ENCODE data around the gene RNF149.

The RNF149 gene

DNA sequence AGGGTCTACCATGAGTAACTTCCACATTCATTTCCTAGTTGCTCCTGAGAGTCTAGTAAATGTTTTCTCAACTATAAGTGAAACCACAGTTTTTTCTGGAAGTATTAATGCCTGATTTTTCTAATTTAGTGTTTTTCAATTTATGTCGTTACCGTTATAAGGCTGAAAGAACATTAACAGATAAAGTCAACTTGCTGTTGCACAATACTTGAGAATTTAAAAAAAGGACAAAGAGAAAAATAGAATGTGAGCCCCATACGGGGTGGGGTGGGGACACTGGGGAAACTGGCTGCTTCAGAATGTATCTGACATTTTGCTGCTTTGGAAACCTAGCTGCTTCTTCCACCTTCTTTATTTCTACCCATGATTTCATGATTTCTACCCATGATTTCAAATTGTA lies 29.6 kb downstream of the RNF149 start:
- Histone ChIP-seq H3K36me3 (ENCODE audit: insufficient read depth, low read length) (peaks cover 57% of the 10 kb centered on the region), H3K79me2 (ENCODE audit: insufficient read depth, low read length) (no peaks in the 10 kb centered on the region), H2AFZ (ENCODE audit: low read length) (no peak overlapping the region), H4K20me1 (ENCODE audit: insufficient read depth, low read length) (no peaks in the 10 kb centered on the region), H3K9me2 (ENCODE audit: low read depth, low read length) (no peaks in the 10 kb centered on the region), H3K9me3 (ENCODE audit: low read length) (no peaks in the 10 kb centered on the region), H3K4me2 (ENCODE audit: low read length) (no peak overlapping the region), H3K4me3 (ENCODE audit: low read depth, low read length, poor library complexity, severe bottlenecking) (no peak overlapping the region), H3K27me3 (ENCODE audit: insufficient read depth, low read length) (no peaks in the 10 kb centered on the region), H3K27ac (ENCODE audit: low read depth, low read length, poor library complexity, severe bottlenecking) (no peak overlapping the region), H3F3A (ENCODE audit: insufficient read depth, low read length) (no peaks in the 10 kb centered on the region), H3K9ac (ENCODE audit: low read length) (no peak overlapping the region), H3K4me1 (ENCODE audit: insufficient read depth, low read length, severe bottlenecking) (no peaks in the 10 kb centered on the region)
- TF ChIP-seq EZH2 (IDR thresholded peaks at IDR 0.05; ENCODE audit: borderline replicate concordance, low read length), result no peak
- TF ChIP-seq, protein P1, sequence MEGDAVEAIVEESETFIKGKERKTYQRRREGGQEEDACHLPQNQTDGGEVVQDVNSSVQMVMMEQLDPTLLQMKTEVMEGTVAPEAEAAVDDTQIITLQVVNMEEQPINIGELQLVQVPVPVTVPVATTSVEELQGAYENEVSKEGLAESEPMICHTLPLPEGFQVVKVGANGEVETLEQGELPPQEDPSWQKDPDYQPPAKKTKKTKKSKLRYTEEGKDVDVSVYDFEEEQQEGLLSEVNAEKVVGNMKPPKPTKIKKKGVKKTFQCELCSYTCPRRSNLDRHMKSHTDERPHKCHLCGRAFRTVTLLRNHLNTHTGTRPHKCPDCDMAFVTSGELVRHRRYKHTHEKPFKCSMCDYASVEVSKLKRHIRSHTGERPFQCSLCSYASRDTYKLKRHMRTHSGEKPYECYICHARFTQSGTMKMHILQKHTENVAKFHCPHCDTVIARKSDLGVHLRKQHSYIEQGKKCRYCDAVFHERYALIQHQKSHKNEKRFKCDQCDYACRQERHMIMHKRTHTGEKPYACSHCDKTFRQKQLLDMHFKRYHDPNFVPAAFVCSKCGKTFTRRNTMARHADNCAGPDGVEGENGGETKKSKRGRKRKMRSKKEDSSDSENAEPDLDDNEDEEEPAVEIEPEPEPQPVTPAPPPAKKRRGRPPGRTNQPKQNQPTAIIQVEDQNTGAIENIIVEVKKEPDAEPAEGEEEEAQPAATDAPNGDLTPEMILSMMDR (IDR thresholded peaks at IDR 0.05; ENCODE audit: low read length), result no peak

DNA sequence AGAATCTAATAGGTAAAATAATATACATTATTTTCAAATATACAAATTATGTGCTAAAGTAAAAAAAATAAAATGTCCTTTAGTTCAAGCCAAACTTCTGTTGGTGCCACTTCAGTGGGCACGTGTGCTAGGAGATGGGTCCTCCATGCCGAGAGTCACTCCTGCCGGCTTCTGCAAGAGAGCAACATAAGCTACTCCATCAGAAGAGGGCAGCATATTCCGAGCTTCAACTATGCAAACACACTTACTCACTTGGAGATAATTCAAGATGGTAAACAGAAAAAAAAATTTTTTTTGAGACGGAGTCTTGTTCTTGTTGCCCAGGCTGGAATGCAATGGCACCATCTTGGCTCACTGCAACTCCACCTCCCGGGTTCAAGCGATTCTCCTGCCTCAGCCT lies 31.4 kb downstream of the RNF149 start:
- no peak overlapping the region for H3K27ac ChIP-seq (ENCODE audit: low read depth, low read length, poor library complexity, severe bottlenecking)
- no peaks in the 10 kb centered on the region for H3K79me2 ChIP-seq (ENCODE audit: insufficient read depth, low read length)
- H4K20me1 ChIP-seq (ENCODE audit: insufficient read depth, low read length), result no peaks in the 10 kb centered on the region
- no peak overlapping the region for H2AFZ ChIP-seq (ENCODE audit: low read length)
- no peaks in the 10 kb centered on the region for H3F3A ChIP-seq (ENCODE audit: insufficient read depth, low read length)
- H3K4me1 ChIP-seq (ENCODE audit: insufficient read depth, low read length, severe bottlenecking), result no peaks in the 10 kb centered on the region
- H3K27me3 ChIP-seq (ENCODE audit: insufficient read depth, low read length), result no peaks in the 10 kb centered on the region
- no peak for TF ChIP-seq EZH2 (IDR thresholded peaks at IDR 0.05; ENCODE audit: borderline replicate concordance, low read length)
- TF ChIP-seq, protein P1 (IDR thresholded peaks at IDR 0.05; ENCODE audit: low read length), result no peak
- H3K9me3 ChIP-seq (ENCODE audit: low read length), result no peaks in the 10 kb centered on the region
- peaks cover 59% of the 10 kb centered on the region for H3K36me3 ChIP-seq (ENCODE audit: insufficient read depth, low read length)
- no peak overlapping the region for H3K4me2 ChIP-seq (ENCODE audit: low read length)
- no peaks in the 10 kb centered on the region for H3K9me2 ChIP-seq (ENCODE audit: low read depth, low read length)
- no peak overlapping the region for H3K9ac ChIP-seq (ENCODE audit: low read length)
- no peak overlapping the region for H3K4me3 ChIP-seq (ENCODE audit: low read depth, low read length, poor library complexity, severe bottlenecking)

DNA sequence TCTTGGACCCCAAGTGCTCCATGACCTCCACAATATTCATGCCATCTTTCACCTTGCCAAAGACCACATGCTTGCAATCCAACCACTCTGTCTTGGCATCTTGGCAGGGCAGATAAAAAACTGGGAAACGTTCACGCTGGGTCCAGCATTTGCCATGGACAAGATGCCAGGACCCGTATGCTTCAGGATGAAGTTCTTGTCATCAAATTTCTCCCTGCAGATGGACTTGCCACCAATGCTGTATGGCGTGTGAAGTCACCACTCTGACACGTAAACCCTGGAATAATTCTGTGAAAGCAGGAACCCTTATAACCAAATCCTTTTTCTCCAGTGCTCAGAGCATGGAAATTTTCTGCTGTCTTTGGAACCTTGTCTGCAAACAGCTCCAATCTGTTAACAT lies 34.4 kb downstream of the RNF149 start:
- no peaks in the 10 kb centered on the region for H4K20me1 ChIP-seq (ENCODE audit: insufficient read depth, low read length)

More for the DNA sequence above, 34.4 kb downstream of the RNF149 start:
- Histone ChIP-seq H3K79me2 (ENCODE audit: insufficient read depth, low read length) (no peaks in the 10 kb centered on the region), H3K36me3 (ENCODE audit: insufficient read depth, low read length) (peaks cover 60% of the 10 kb centered on the region), H3K4me1 (ENCODE audit: insufficient read depth, low read length, severe bottlenecking) (no peaks in the 10 kb centered on the region), H3K9me2 (ENCODE audit: low read depth, low read length) (no peaks in the 10 kb centered on the region), H2AFZ (ENCODE audit: low read length) (no peak overlapping the region), H3K27me3 (ENCODE audit: insufficient read depth, low read length) (no peaks in the 10 kb centered on the region), H3K27ac (ENCODE audit: low read depth, low read length, poor library complexity, severe bottlenecking) (no peak overlapping the region), H3K4me2 (ENCODE audit: low read length) (no peak overlapping the region), H3K9ac (ENCODE audit: low read length) (no peak overlapping the region), H3K4me3 (ENCODE audit: low read depth, low read length, poor library complexity, severe bottlenecking) (no peak overlapping the region), H3K9me3 (ENCODE audit: low read length) (no peaks in the 10 kb centered on the region), H3F3A (ENCODE audit: insufficient read depth, low read length) (no peaks in the 10 kb centered on the region)
- no peak for TF ChIP-seq EZH2 (IDR thresholded peaks at IDR 0.05; ENCODE audit: borderline replicate concordance, low read length)
- TF ChIP-seq, protein P1 (IDR thresholded peaks at IDR 0.05; ENCODE audit: low read length), result no peak
